HEK293 (cell line): ENCODE measurements around the gene DEF6.
A peak's percentile ranks its signal among the peaks of the same experiment; 100 is the strongest.

Experiments used
- EGR2 ChIP-seq: fragments of 450-650 bp; formaldehyde crosslinking; IDR thresholded peaks from 2 replicates; pipeline ENCODE4 v1.5.1; 2016; ENCODE audit warnings: low read depth, missing biosample characterization, missing genetic modification characterization
- GLI2 ChIP-seq: fragments of 450-650 bp; formaldehyde crosslinking; IDR thresholded peaks from 2 replicates; pipeline ENCODE4; 2017; ENCODE audit warnings: missing biosample characterization, missing genetic modification characterization, low read depth, borderline replicate concordance
- HIC1 ChIP-seq: fragments of 450-650 bp; formaldehyde crosslinking; IDR thresholded peaks from 2 replicates; pipeline ENCODE4 v1.5.1; 2016; ENCODE audit warnings: missing biosample characterization, missing genetic modification characterization
- KLF8 ChIP-seq: fragments of 450-650 bp; formaldehyde crosslinking; IDR thresholded peaks from 2 replicates; pipeline ENCODE4 v1.5.1; 2016; ENCODE audit warnings: missing biosample characterization, missing genetic modification characterization
- PATZ1 ChIP-seq: fragments of 450-650 bp; formaldehyde crosslinking; IDR thresholded peaks from 2 replicates; pipeline ENCODE4 v1.5.1; 2016; ENCODE audit warnings: missing biosample characterization, missing genetic modification characterization
- RBAK ChIP-seq: fragments of 450-650 bp; formaldehyde crosslinking; IDR thresholded peaks from 2 replicates; pipeline ENCODE4 v1.5.1; 2016; ENCODE audit warnings: missing biosample characterization, missing genetic modification characterization
- SP7 ChIP-seq: fragments of 450-650 bp; formaldehyde crosslinking; IDR thresholded peaks from 2 replicates; pipeline ENCODE4 v1.5.1; 2016; ENCODE audit warnings: missing biosample characterization, missing genetic modification characterization
- ZBTB21 ChIP-seq: fragments of 450-650 bp; formaldehyde crosslinking; IDR thresholded peaks from 2 replicates; pipeline ENCODE4 v1.5.1; 2017; ENCODE audit warnings: missing biosample characterization, missing genetic modification characterization
- ZNF184 ChIP-seq: fragments of 450-650 bp; IDR thresholded peaks from 2 replicates; pipeline ENCODE4 v1.5.1; 2018; ENCODE audit warnings: missing biosample characterization, mild to moderate bottlenecking, missing genetic modification characterization
- ZNF211 ChIP-seq: fragments of 450-650 bp; formaldehyde crosslinking; IDR thresholded peaks from 2 replicates; pipeline ENCODE4 v1.5.1; 2016; ENCODE audit warnings: low read depth, missing biosample characterization, missing genetic modification characterization
- ZNF274 ChIP-seq, 2 experiments: fragments of 200-500 bp in 1 of 2; fragments of 450-650 bp in 1 of 2; sonication (Bioruptor generic) in 1 of 2; formaldehyde crosslinking in 1 of 2; IDR thresholded peaks; 2 replicates each; pipeline versions ENCODE4 v1.5.1 to v1.6.1; 2014 to 2016; ENCODE audit warnings: borderline replicate concordance in 1 of 2, inconsistent platforms in 1 of 2, low read length in 1 of 2, missing biosample characterization in 1 of 2, missing genetic modification characterization in 1 of 2
- ZNF324 ChIP-seq: fragments of 450-650 bp; formaldehyde crosslinking; IDR thresholded peaks from 2 replicates; pipeline ENCODE4 v1.5.1; 2016; ENCODE audit warnings: missing biosample characterization, missing genetic modification characterization
- ZNF37A ChIP-seq: fragments of 450-650 bp; IDR thresholded peaks from 2 replicates; pipeline ENCODE4 v1.5.1; 2018; ENCODE audit warnings: missing biosample characterization, missing genetic modification characterization
- ZNF394 ChIP-seq: fragments of 450-650 bp; formaldehyde crosslinking; IDR thresholded peaks from 2 replicates; pipeline ENCODE4 v1.5.1; 2016; ENCODE audit warnings: missing biosample characterization, missing genetic modification characterization, mild to moderate bottlenecking, moderate library complexity, borderline replicate concordance
- ZNF473 ChIP-seq: fragments of 450-650 bp; formaldehyde crosslinking; IDR thresholded peaks from 2 replicates; pipeline ENCODE4 v1.5.1; 2017; ENCODE audit warnings: missing biosample characterization, missing genetic modification characterization
- ZNF514 ChIP-seq: fragments of 450-650 bp; formaldehyde crosslinking; IDR thresholded peaks from 2 replicates; pipeline ENCODE4 v1.5.1; 2016; ENCODE audit warnings: missing biosample characterization, missing genetic modification characterization
- ZNF596 ChIP-seq: fragments of 450-650 bp; IDR thresholded peaks from 2 replicates; pipeline ENCODE4 v1.5.0; 2018; ENCODE audit warnings: missing biosample characterization, mild to moderate bottlenecking, missing genetic modification characterization, moderate library complexity
- ZNF660 ChIP-seq: fragments of 450-650 bp; IDR thresholded peaks from 2 replicates; pipeline ENCODE4 v1.5.1; 2018; ENCODE audit warnings: missing biosample characterization, mild to moderate bottlenecking, missing genetic modification characterization
- ZNF701 ChIP-seq: fragments of 450-650 bp; formaldehyde crosslinking; IDR thresholded peaks from 2 replicates; pipeline ENCODE4 v1.5.1; 2016; ENCODE audit warnings: missing biosample characterization, missing genetic modification characterization
- ZNF707 ChIP-seq: fragments of 450-650 bp; formaldehyde crosslinking; IDR thresholded peaks from 2 replicates; pipeline ENCODE4 v1.5.1; 2016; ENCODE audit warnings: missing biosample characterization, missing genetic modification characterization
- ZNF768 ChIP-seq: fragments of 450-650 bp; formaldehyde crosslinking; IDR thresholded peaks from 2 replicates; pipeline ENCODE4 v1.5.1; 2018; ENCODE audit warnings: missing biosample characterization, mild to moderate bottlenecking, missing genetic modification characterization
- ZSCAN30 ChIP-seq: fragments of 450-650 bp; IDR thresholded peaks from 2 replicates; pipeline ENCODE4 v1.5.1; 2018; ENCODE audit warnings: missing biosample characterization, mild to moderate bottlenecking, missing genetic modification characterization, moderate library complexity
- TF ChIP-seq, protein P1 (sequence below): fragments of 450-650 bp; formaldehyde crosslinking; IDR thresholded peaks from 2 replicates; pipeline ENCODE4 v1.5.1; 2016; ENCODE audit warnings: missing biosample characterization, missing genetic modification characterization, low read depth
- TF ChIP-seq, protein P2 (sequence below): fragments of 450-650 bp; formaldehyde crosslinking; IDR thresholded peaks from 2 replicates; pipeline ENCODE4 v1.5.1; 2016; ENCODE audit warnings: missing biosample characterization, missing genetic modification characterization
- TF ChIP-seq, protein P3 (sequence below): fragments of 450-650 bp; formaldehyde crosslinking; IDR thresholded peaks from 2 replicates; pipeline ENCODE4 v1.5.1; 2016; ENCODE audit warnings: missing biosample characterization, missing genetic modification characterization, low read depth
- TF ChIP-seq, protein P4 (sequence below): fragments of 450-650 bp; formaldehyde crosslinking; IDR thresholded peaks from 2 replicates; pipeline ENCODE4 v1.5.1; 2016; ENCODE audit warnings: missing biosample characterization, missing genetic modification characterization
- TF ChIP-seq, protein P5 (sequence below): fragments of 450-650 bp; formaldehyde crosslinking; optimal IDR thresholded peaks from 2 replicates; pipeline ENCODE3; 2016; ENCODE audit warnings: missing biosample characterization, mild to moderate bottlenecking, missing genetic modification characterization

DEF6 gene

DNA sequence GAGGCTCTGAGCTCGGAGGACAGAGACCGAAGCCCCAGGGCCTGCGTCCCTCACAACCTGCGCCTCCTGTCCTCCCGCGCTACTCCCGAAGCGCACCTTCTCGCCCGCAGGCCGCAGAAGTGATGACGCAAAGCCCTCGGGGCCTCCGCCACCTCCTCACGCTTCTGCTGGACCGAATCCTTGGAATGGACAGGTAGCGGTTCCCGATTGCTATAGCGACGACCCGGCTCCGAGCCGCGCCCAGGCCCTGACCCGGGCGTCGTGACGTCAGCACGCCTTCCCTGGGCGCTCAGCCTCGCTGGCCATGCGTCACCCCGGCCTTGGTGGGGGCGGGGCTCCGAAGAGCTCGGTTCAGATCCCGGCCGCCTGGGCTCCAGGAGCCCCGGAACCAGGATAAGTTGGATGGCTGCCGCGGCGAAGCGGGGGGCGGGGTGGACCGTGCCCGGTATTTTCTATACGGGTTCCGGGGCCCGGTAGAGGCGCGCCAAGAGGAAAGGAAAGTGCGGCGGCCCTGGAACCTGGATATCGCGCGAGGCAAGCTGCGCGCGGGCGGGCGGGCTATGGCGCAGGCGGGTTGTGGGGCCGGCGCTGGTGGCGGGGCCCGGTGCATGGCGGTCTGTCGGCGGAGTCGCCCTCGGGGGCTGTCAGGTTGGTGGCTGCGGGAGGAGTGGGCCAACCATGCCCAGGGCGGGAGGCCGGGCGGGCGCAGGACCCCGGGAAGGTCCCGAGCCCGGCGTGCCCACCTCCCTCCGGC lies 38.2 kb upstream of the DEF6 start, which contains the start of gene ZNF76 (continued):
- TF ChIP-seq, protein P1, sequence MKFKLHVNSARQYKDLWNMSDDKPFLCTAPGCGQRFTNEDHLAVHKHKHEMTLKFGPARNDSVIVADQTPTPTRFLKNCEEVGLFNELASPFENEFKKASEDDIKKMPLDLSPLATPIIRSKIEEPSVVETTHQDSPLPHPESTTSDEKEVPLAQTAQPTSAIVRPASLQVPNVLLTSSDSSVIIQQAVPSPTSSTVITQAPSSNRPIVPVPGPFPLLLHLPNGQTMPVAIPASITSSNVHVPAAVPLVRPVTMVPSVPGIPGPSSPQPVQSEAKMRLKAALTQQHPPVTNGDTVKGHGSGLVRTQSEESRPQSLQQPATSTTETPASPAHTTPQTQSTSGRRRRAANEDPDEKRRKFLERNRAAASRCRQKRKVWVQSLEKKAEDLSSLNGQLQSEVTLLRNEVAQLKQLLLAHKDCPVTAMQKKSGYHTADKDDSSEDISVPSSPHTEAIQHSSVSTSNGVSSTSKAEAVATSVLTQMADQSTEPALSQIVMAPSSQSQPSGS (tag by site-specific recombination), result peak; percentile 98
- peak; percentile 98 for TF ChIP-seq ZBTB21 (tag by site-specific recombination)
- TF ChIP-seq, protein P2, sequence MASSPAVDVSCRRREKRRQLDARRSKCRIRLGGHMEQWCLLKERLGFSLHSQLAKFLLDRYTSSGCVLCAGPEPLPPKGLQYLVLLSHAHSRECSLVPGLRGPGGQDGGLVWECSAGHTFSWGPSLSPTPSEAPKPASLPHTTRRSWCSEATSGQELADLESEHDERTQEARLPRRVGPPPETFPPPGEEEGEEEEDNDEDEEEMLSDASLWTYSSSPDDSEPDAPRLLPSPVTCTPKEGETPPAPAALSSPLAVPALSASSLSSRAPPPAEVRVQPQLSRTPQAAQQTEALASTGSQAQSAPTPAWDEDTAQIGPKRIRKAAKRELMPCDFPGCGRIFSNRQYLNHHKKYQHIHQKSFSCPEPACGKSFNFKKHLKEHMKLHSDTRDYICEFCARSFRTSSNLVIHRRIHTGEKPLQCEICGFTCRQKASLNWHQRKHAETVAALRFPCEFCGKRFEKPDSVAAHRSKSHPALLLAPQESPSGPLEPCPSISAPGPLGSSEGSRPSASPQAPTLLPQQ (tag by site-specific recombination), result peak; percentile 96
- TF ChIP-seq ZNF184 (tag by site-specific recombination), result peak; percentile 89
- TF ChIP-seq HIC1 (tag by site-specific recombination), result peak; percentile 92
- TF ChIP-seq ZNF701, result no peak
- no peak for TF ChIP-seq ZNF274 (IDR thresholded peaks at IDR 0.05; ENCODE audit: low read length)
- TF ChIP-seq ZNF274 (tag by site-specific recombination; IDR thresholded peaks at IDR 0.05; ENCODE audit: borderline replicate concordance), result no peak
- TF ChIP-seq ZNF514 (tag by site-specific recombination), result no peak
- TF ChIP-seq RBAK, result no peak; the same call in 1 of the 2 replicates
- TF ChIP-seq KLF8 (tag by site-specific recombination), result peak; percentile 96
- peak; percentile 33; the same call in 1 of the 2 replicates for TF ChIP-seq GLI2 (tag by site-specific recombination)
- TF ChIP-seq EGR2, result peak; percentile 86
- TF ChIP-seq ZNF768 (tag by site-specific recombination), result no peak
- TF ChIP-seq, protein P3, sequence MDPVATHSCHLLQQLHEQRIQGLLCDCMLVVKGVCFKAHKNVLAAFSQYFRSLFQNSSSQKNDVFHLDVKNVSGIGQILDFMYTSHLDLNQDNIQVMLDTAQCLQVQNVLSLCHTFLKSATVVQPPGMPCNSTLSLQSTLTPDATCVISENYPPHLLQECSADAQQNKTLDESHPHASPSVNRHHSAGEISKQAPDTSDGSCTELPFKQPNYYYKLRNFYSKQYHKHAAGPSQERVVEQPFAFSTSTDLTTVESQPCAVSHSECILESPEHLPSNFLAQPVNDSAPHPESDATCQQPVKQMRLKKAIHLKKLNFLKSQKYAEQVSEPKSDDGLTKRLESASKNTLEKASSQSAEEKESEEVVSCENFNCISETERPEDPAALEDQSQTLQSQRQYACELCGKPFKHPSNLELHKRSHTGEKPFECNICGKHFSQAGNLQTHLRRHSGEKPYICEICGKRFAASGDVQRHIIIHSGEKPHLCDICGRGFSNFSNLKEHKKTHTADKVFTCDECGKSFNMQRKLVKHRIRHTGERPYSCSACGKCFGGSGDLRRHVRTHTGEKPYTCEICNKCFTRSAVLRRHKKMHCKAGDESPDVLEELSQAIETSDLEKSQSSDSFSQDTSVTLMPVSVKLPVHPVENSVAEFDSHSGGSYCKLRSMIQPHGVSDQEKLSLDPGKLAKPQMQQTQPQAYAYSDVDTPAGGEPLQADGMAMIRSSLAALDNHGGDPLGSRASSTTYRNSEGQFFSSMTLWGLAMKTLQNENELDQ (tag by site-specific recombination), result no peak
- TF ChIP-seq ZNF394 (tag by site-specific recombination), result peak; percentile 98
- no peak for TF ChIP-seq ZNF707 (tag by site-specific recombination)
- no peak; the same call in 1 of the 2 replicates for TF ChIP-seq ZNF37A (tag by site-specific recombination)
- TF ChIP-seq, protein P4, sequence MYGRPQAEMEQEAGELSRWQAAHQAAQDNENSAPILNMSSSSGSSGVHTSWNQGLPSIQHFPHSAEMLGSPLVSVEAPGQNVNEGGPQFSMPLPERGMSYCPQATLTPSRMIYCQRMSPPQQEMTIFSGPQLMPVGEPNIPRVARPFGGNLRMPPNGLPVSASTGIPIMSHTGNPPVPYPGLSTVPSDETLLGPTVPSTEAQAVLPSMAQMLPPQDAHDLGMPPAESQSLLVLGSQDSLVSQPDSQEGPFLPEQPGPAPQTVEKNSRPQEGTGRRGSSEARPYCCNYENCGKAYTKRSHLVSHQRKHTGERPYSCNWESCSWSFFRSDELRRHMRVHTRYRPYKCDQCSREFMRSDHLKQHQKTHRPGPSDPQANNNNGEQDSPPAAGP (tag by site-specific recombination), result peak; percentile 96
- TF ChIP-seq ZNF473 (tag by site-specific recombination), result no peak
- peak; percentile 94 for TF ChIP-seq ZNF324 (tag by site-specific recombination)
- peak; percentile 96 for TF ChIP-seq PATZ1 (tag by site-specific recombination)
- TF ChIP-seq, protein P5, sequence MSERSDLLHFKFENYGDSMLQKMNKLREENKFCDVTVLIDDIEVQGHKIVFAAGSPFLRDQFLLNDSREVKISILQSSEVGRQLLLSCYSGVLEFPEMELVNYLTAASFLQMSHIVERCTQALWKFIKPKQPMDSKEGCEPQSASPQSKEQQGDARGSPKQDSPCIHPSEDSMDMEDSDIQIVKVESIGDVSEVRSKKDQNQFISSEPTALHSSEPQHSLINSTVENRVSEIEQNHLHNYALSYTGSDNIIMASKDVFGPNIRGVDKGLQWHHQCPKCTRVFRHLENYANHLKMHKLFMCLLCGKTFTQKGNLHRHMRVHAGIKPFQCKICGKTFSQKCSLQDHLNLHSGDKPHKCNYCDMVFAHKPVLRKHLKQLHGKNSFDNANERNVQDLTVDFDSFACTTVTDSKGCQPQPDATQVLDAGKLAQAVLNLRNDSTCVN (tag by site-specific recombination), result peak; percentile 95
- TF ChIP-seq ZNF596 (tag by site-specific recombination), result 0 out of 2 replicates have a peak, but pooled peaks have one; percentile 50
- TF ChIP-seq ZNF660, result peak; percentile 96
- no peak for TF ChIP-seq ZNF211 (tag by site-specific recombination)
- TF ChIP-seq ZSCAN30 (tag by site-specific recombination), result peak; percentile 98
- peak; percentile 89 for TF ChIP-seq SP7
